Endothelial cell of umbilical vein (primary cell): ENCODE measurements around the gene ACER3. TPM values are rescaled to one million over a fixed set of nuclear protein-coding genes. Genes with fewer than 3 reads are reported as not detected.

Experiments used
- BruUV-seq: library from RNA; stranded (reverse); fragments of 400-500 nt; replicated peaks from 2 replicates; lab custom pipeline; 2021; lab: Mats Ljungman, UMichigan
- CTCF ChIA-PET: fragments of 300-600, 350-600 bp; sonication (Branson Sonifier 250); formaldehyde crosslinking; loops from one replicate; lab custom pipeline; 2021; ENCODE audit warnings: antibody characterized with exemption, inconsistent platforms; lab: Charles Lee
- POLR2A ChIA-PET: fragments of 300-600, 350-600 bp; sonication (Branson Sonifier 250); formaldehyde crosslinking; loops from one replicate; lab custom pipeline; 2021; ENCODE audit warnings: antibody characterized with exemption, inconsistent platforms; lab: Charles Lee
- DNase-seq: peaks from one replicate; pipeline ENCODE4 v3.0.0-alpha.2; 2011; ENCODE audit warnings: low read depth, low spot score
- FAIRE-seq: peaks from 2 replicates; lab custom pipeline; 2011; peaks lifted over from hg19 to GRCh38; lab: Jason Lieb, UNC
- H2AFZ ChIP-seq: 2 replicates; pipeline ENCODE4 v1.6.0; 2012; ENCODE audit warnings: low read depth, low read length, control low read depth, inconsistent platforms
- H3K27ac ChIP-seq: 2 replicates; pipeline ENCODE4 v1.5.1; 2011; ENCODE audit warnings: low read depth, mild to moderate bottlenecking, control low read depth, low read length, moderate library complexity; ENCODE audit not compliant: insufficient read depth
- H3K27me3 ChIP-seq, 2 experiments: 2 replicates each; pipeline versions ENCODE4 v1.6.0 to v1.6.1; 2011; ENCODE audit warnings: low read length in 2 of 2, mixed read lengths in 1 of 2; ENCODE audit not compliant: control insufficient read depth in 2 of 2, insufficient read depth in 2 of 2
- H3K36me3 ChIP-seq, 2 experiments: 2 replicates in 1 of 2; 3 replicates in 1 of 2; pipeline ENCODE4 v1.5.1; 2011; ENCODE audit warnings: low read length in 2 of 2, mild to moderate bottlenecking in 1 of 2, moderate library complexity in 1 of 2; ENCODE audit not compliant: control insufficient read depth in 2 of 2, insufficient read depth in 2 of 2; ENCODE audit errors: extremely low read depth in 1 of 2
- H3K4me1 ChIP-seq: 3 replicates; pipeline ENCODE4 v1.5.1; 2011; ENCODE audit warnings: mild to moderate bottlenecking, low read length; ENCODE audit not compliant: control insufficient read depth, insufficient read depth; ENCODE audit errors: extremely low read depth
- H3K4me2 ChIP-seq: 2 replicates; pipeline ENCODE4 v1.6.1; 2011; ENCODE audit warnings: low read length, control low read depth, mixed read lengths; ENCODE audit not compliant: insufficient read depth
- H3K4me3 ChIP-seq, 3 experiments: fragments of 200-600 bp in 1 of 3; sonication (generic), shearing (Covaris generic) in 1 of 3; replicated peaks in 1 of 3; 2 replicates each; pipeline ENCODE4 v1.5.1; 2011 to 2016; ENCODE audit warnings: control low read depth in 3 of 3, low read length in 3 of 3, mild to moderate bottlenecking in 2 of 3, inconsistent platforms in 1 of 3, low read depth in 1 of 3, moderate library complexity in 1 of 3; ENCODE audit not compliant: insufficient read depth in 1 of 3
- H3K79me2 ChIP-seq: 2 replicates; pipeline ENCODE4 v1.6.0; 2012; ENCODE audit warnings: low read length, inconsistent platforms; ENCODE audit not compliant: control insufficient read depth, insufficient read depth
- H3K9ac ChIP-seq: replicated peaks from 2 replicates; pipeline ENCODE3; 2011; ENCODE audit warnings: low read length, control low read depth; ENCODE audit not compliant: insufficient read depth; ENCODE audit errors: extremely low read depth
- H3K9me1 ChIP-seq: replicated peaks from 3 replicates; pipeline ENCODE4 v1.6.0; 2011; ENCODE audit warnings: mild to moderate bottlenecking, low read length; ENCODE audit not compliant: control insufficient read depth, insufficient read depth; ENCODE audit errors: extremely low read depth
- H3K9me3 ChIP-seq: replicated peaks from 2 replicates; pipeline ENCODE4 v1.5.1; 2012; ENCODE audit warnings: low read length, inconsistent platforms; ENCODE audit not compliant: control insufficient read depth, insufficient read depth
- H4K20me1 ChIP-seq: replicated peaks from 2 replicates; pipeline ENCODE3; 2011; ENCODE audit warnings: mild to moderate bottlenecking, low read length; ENCODE audit not compliant: control insufficient read depth, insufficient read depth; ENCODE audit errors: extremely low read depth
- EZH2 ChIP-seq: IDR thresholded peaks from 2 replicates; pipeline ENCODE4 v1.6.1; 2012; ENCODE audit warnings: borderline replicate concordance, low read depth, mild to moderate bottlenecking, moderate library complexity, low read length, inconsistent platforms; ENCODE audit not compliant: severe bottlenecking
- FOS ChIP-seq: IDR thresholded peaks from 2 replicates; pipeline ENCODE4 v1.6.1; 2011; ENCODE audit warnings: mild to moderate bottlenecking, low read length, moderate library complexity, borderline replicate concordance; ENCODE audit not compliant: insufficient read depth
- GATA2 ChIP-seq: IDR thresholded peaks from 2 replicates; pipeline ENCODE4 v1.7.0; 2011; ENCODE audit warnings: low read depth, mild to moderate bottlenecking, moderate library complexity, mixed read lengths, low read length; ENCODE audit not compliant: insufficient read length, insufficient read depth
- JUN ChIP-seq: IDR thresholded peaks from 2 replicates; pipeline ENCODE4 v1.6.1; 2011; ENCODE audit warnings: borderline replicate concordance, low read depth; ENCODE audit not compliant: insufficient read length, insufficient read depth
- MYC ChIP-seq: IDR thresholded peaks from one replicate; pipeline ENCODE4 v1.6.1; 2011; ENCODE audit warnings: mild to moderate bottlenecking, low read depth, low read length
- POLR2A ChIP-seq: IDR thresholded peaks from 2 replicates; pipeline ENCODE4 v1.6.1; 2012; ENCODE audit warnings: low read depth, mild to moderate bottlenecking, control low read depth, low read length
- POLR2AphosphoS5 ChIP-seq: IDR thresholded peaks from 2 replicates; pipeline ENCODE4 v1.6.1; 2012; ENCODE audit warnings: low read depth, mild to moderate bottlenecking, control low read depth, low read length, moderate library complexity; ENCODE audit not compliant: insufficient read depth
- dilution Hi-C: fragments of 300-500 bp; cut with MboI; formaldehyde crosslinking; loops from one replicate; pipeline ENCODE4 v1.15.0; 2019; ENCODE audit warnings: low sequenced_read_pairs; ENCODE audit not compliant: extremely low pct_ligation_motif_present
- intact Hi-C: fragments of 100-400 bp; cut with micrococcal nuclease; formaldehyde crosslinking; loops from one replicate; pipeline ENCODE4 v1.10.0; 2022
- polyA plus RNA-seq, 4 experiments: library from polyadenylated mRNA; depleted of rRNA in 3 of 4; stranded (reverse) in 3 of 4; unstranded in 1 of 4; fragments of >200 nt; gene quantifications; 2 replicates each; pipeline versions ENCODE4 v1.2.1 to v1.2.3, GENCODE V29; 2011 to 2012; ENCODE audit warnings: missing spikeins in 1 of 4
- total RNA-seq: library from RNA; stranded (reverse); gene quantifications from 2 replicates; pipeline ENCODE4 v1.2.3, GENCODE V29; 2021
- TF ChIP-seq, protein P1 (sequence below): IDR thresholded peaks from 2 replicates; pipeline ENCODE4 v1.6.1; 2011; ENCODE audit not compliant: insufficient read depth, insufficient read length
- TF ChIP-seq, protein P2 (sequence below), 2 donors: IDR thresholded peaks; 1 replicate in 1 of 2; 2 replicates in 1 of 2; pipeline ENCODE4 v1.5.1; 2011; ENCODE audit warnings: low read length in 2 of 2, mild to moderate bottlenecking in 2 of 2, moderate library complexity in 2 of 2, control low read depth in 1 of 2, inconsistent platforms in 1 of 2, low read depth in 1 of 2; ENCODE audit not compliant: insufficient read depth in 1 of 2; ENCODE audit errors: extremely low read depth in 1 of 2

ACER3 gene
- total and polyA plus RNA-seq, 2 donors (not counting 3 experiments of a cell fraction or from before 2014, with no cell fraction given), result 9.9 to 31.6 TPM

DNA sequence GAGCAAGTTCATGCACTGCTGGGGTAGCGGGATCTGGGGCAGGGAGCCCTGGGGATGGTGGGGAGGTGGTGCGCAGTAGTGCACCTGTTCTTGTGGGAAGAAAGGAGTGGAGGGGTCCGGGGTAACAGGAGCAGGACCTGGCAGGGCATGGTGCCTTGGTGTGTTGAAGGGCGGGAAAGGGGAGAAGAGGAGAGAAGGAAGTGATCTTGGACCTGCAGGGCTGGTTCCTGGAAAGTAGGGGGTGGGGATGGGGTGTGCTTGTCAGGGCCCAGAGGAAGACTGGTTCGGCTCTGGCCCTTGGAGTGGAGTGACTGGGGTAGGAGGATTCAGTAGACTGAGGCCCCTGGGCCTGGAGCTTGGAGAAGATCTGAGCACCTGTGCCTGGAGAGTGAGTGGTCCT is 195.2 kb downstream of the ACER3 start:
- H3K36me3 ChIP-seq, result no peaks in the 10 kb centered on the region
- no peak overlapping the region for H3K4me2 ChIP-seq
- no peak overlapping the region for H3K4me3 ChIP-seq
- H3K9me1 ChIP-seq, result no peaks in the 10 kb centered on the region
- H3K9ac ChIP-seq, result no peak overlapping the region
- TF ChIP-seq JUN, result no peak
- TF ChIP-seq POLR2AphosphoS5, result no peak
- TF ChIP-seq, protein P1, sequence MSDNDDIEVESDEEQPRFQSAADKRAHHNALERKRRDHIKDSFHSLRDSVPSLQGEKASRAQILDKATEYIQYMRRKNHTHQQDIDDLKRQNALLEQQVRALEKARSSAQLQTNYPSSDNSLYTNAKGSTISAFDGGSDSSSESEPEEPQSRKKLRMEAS, result no peak
- TF ChIP-seq GATA2, result no peak
- no peak for TF ChIP-seq FOS
- TF ChIP-seq, protein P2, sequence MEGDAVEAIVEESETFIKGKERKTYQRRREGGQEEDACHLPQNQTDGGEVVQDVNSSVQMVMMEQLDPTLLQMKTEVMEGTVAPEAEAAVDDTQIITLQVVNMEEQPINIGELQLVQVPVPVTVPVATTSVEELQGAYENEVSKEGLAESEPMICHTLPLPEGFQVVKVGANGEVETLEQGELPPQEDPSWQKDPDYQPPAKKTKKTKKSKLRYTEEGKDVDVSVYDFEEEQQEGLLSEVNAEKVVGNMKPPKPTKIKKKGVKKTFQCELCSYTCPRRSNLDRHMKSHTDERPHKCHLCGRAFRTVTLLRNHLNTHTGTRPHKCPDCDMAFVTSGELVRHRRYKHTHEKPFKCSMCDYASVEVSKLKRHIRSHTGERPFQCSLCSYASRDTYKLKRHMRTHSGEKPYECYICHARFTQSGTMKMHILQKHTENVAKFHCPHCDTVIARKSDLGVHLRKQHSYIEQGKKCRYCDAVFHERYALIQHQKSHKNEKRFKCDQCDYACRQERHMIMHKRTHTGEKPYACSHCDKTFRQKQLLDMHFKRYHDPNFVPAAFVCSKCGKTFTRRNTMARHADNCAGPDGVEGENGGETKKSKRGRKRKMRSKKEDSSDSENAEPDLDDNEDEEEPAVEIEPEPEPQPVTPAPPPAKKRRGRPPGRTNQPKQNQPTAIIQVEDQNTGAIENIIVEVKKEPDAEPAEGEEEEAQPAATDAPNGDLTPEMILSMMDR (IDR thresholded peaks at IDR 0.05; ENCODE audit: extremely low read depth in 1 of 2, insufficient read depth in 1 of 2, low read depth in 1 of 2, low read length in 2 of 2), result no peak
- no peak for TF ChIP-seq MYC
- no peak for TF ChIP-seq EZH2
- no peak for TF ChIP-seq POLR2A
- CTCF ChIA-PET, result interaction anchor here (1.3 kb wide), 1 partner anchor 35 kb away, joined by 6 read pairs; no protein-coding TSS in a partner anchor
- POLR2A ChIA-PET, result no interaction called here
- H3K79me2 ChIP-seq, result no peaks in the 10 kb centered on the region
- FAIRE-seq (no peak), DNase-seq (no peak)
- no TSS peak for BruUV-seq
- H3K9me3 ChIP-seq, result no peaks in the 10 kb centered on the region
- dilution Hi-C loops (no loop called here), intact Hi-C loops (no loop called here)
- H3K27ac ChIP-seq, result no peak overlapping the region
- no peaks in the 10 kb centered on the region for H3K4me1 ChIP-seq
- no peak overlapping the region for H2AFZ ChIP-seq
- H3K27me3 ChIP-seq, result peaks cover 6 to 10% of the 10 kb centered on the region in 2 experiments
- H4K20me1 ChIP-seq, result no peaks in the 10 kb centered on the region
